KG1 (cell line): Measurements from ENCODE around the gene TSPAN9.

Source experiments
- DNase-seq: peaks from one replicate; lab custom pipeline; 2025; lab: John Stamatoyannopoulos, UW

Gene TSPAN9

DNA sequence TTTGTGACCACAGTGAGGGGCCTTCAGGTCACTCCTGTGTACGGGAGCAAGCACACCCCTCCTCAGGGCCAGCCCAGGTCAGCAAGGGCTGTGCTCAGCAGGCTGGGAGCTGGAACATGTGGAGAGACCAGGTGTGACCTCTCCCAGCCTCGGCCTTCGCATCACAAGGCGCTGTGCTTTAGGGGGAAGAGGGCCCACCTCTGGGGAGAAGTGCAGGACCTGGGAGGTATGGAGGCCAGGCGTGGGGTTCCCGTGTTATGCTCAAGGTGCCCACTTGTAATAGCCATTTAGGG, 219.2 kb downstream of the TSPAN9 start:
- DNase-seq = no peak

DNA sequence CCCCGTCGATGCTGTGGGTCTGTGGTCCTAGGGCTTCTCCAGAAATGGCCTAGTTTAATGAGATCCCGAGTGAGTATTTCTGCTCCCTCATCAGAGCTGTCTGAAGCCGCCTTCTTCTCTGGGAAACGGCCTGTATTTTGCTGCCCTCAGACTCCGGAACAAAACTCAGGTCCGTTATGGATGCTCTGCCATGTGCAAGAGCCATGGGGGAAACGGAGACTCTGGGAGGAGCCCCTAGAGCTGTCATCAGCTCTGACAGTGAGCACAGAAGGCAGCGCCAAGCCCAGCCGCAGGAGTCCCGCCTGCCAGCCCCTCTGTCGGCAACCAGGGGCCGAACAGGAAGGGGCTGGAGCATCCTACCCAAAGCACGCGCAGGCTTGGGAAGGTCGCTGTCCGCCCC, 221.4 kb downstream of the TSPAN9 start:
- DNase-seq = no peak

DNA sequence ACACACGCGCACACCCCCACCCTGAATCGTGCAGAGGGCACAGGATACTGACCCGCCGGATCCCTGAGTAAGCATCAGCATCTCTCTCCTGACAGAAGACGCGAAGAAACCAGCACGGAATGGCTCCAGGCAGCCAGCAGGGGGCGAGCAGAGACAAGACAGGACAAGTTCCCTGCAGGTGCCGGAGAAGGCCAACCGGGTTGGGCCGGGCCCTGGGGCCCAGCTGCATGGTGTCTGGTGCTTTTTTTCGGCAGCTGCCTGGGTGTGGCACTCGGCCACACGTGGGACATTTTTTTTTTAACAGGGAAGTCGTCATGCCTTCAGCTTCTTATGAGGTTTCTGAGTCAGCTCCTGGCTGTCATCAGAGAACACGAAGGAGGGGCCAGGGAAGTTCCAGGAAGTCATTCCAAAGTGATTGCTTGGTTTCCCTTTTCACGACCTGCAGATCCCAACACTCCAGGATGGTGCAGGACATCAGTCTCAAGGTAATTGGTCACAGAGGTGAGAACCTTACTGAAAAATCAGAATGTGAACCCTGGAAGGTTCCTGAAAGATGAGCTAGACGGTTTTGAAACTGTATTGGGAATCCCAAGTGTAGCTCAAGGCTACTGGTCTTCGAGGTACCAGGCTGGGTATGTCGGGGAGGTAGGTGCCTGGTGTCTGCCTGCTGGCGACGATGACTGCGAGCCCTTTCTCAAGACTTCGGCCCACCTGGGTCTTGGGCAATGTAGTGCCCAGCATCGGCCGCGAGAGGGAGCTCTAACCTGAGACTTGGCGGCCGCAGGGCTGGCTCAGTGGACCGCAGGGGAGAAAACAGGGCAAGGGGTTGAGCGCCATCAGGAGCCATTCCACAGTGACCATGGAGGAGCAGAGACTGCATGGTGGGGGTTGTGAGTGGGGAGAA, 223.0 kb downstream of the TSPAN9 start:
- DNase-seq = peak; percentile 47

DNA sequence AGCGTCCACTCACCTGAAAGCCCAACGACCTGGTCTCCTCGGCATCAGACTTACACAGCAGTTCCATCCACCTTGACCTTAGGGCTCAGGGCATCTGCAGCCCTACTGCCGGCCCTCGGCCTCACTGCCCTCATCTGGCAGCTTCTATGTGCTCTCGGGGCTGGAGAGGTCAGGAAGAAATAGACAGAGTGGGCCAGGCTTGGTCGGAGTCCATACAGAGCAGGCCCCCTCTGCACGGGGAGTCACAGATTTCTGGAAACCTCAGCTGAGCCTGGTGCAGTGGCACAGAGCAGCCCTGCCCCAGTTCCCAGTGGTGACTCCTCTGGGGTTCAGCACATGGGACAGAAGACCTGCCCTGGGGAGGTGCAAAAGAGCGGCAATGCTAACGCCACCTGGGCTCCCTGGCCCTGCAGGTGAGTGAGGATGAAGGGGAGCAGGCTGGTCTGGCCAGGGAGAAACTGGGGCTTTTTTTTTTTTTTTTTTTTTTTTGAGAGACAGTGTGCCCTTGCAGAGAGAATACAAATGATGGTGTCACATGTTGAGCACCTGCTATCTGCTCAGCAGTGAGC, 223.7 kb downstream of the TSPAN9 start:
- no peak for DNase-seq

DNA sequence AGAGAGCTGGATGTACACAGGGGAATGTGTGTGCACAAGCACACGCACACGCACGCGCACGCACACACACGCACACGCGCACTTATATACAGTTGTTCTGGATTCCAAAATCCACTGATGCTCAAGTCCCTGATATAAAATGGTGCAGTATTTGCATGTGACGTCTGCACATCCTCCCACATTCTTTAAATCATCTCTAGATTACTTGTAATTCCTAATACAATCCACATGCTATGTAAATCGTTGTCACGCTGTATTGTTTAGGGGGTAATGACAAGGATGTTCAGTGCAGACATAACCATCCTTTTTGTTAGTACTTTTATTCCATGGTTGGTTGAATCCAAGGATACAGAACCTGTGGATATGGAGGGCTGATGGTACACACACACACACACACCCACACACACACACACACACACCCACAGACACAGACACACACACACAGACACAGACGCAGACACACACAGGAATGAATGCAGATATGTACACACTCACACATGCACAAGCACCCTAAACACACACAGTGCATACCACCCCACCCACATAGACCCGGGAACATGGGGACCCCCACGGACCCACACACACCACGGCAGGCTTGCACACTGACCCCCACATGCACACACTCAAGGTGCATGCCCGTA, 225.3 kb downstream of the TSPAN9 start:
- no peak for DNase-seq

DNA sequence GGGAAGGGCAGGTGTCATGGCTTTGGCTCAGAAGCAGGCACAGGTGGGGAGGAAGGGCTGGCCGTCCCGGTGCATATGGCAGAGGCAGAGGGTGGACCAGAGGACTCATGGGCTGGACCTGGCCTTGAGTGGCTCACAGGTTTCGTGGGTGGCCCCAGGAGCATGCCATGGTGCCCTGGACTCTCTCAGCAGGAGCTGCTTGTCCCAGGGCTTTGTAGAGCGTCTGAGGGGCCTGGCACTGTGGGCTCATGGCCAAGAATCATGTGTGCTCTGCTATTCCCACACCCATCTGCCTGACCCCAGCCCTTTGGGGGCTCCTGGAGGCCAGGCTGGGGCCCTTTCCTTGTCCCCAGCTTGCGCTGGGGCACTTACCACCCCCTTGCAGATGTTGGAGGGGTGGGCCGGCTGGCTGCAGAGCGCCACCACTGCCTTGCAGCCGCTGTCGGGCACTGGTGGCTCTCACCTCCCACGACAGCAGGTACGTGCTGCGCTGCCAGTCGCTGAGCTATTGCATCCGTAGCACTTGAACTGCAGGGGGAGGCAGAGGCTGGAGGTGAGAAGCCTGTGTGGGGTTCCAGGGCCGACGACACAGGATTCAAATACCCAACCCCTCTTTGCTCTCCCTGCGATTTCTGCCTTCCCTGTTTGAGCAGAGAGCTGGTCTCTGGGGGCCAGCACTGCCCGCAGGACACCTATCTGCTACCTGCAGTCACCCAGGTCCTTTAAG, 226.4 kb downstream of the TSPAN9 start:
- no peak for DNase-seq

DNA sequence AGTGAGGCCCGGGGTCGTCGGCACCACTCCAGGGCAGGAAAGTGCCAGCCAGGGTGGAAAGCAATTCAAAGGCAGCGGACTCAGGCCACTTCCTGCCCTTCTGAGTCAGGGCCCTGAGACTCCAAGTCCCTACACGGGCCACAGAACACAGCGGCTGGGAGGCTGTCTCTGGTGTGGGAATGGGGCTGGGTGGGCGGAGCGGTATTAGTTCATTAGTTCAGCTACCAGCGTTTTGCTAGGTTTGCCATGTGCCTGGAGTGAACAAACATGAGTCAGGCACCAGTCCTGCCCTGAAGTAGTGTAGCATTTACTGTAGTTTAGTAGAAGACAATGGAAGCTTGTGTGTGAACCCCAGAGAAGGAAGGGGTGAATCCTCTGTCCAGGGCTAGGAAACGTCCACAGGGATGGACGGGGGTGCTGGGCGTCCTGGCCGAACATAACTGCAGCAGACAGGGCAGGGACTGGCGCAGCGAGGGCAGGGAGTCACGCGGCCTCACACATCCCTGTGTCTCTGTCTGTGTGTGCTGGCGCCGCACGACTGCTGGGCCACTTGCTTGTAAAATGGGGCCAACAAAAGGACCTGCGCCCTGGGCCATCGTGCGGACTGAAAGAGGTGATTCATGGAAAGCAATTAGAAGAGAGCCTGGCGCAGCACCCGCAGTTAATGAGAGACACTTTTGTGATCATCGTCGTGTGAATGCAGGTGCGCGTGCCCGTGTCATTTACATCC, 227.4 kb downstream of the TSPAN9 start:
- DNase-seq = no peak

DNA sequence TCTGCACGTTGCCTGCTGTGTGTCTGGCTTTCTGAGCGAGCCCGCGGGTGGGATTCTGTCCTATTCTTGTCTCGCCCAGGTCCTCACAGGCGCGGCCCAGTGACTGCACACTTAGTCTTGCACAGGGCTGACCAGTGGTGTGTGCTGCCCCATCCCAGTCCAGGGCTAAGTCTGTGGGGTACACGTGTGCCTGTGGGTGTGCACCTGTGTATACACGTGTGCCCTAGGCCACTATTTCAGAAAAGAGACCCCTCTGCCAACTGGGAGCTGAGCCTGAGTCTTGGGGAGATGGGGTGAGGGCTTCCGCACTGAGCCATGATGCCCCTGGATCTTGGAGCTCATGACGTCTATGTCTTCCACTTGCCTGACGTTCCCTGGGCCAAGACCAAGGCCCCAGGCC, 228.3 kb downstream of the TSPAN9 start:
- no peak for DNase-seq

DNA sequence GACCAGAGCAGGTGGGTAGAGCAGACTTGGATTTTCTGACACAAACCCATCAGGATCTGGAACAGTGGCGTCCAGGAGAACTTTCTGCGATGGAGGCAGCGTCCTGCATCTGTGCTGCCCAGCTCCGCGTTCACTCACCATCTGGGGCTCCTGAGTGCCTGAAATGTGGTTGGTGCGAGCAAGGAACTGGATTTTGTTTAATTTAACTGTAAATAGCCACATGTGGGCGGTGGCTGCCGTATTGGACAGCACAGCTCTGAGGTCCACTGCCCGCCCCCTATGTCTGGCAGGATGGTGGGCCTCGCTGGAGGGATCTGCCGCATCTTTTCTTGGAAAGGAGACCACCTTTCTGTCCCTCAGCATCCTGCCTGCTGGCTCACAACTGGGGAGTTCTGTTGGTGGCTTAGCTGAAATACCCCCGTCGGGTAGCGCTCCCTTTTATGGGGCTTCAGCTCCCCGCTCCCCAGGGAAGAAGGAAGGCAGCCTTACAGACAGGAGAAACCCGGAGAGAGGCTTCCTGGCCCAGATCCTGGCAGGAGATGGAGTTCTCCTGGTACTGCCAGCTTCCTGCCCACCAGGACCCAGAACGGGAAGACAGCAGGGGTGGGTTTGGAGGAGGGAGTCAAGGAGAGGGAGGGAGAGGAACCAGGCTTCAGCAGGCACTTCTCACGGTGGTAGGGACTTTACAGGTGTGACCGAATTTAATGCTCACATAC, 228.9 kb downstream of the TSPAN9 start:
- DNase-seq = no peak

DNA sequence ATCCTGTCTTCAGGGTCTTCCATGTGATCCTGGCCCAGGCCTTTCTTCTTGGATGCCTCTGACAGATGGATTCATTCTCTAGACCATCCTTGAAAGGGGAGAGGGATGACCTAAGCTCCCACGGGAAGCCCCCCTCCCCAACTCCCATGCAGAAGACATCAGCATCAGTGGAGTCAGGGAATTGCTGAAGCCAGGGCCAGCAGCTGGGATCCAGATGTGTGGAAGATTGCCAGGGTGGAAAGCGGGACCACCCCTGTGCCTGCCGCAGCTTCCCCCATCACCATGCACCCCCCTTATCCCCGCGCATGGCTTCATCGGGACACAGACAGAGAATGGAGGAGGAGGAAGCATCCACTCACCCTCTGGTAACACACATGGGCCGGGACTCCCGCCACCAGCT, 230.2 kb downstream of the TSPAN9 start:
- no peak for DNase-seq

DNA sequence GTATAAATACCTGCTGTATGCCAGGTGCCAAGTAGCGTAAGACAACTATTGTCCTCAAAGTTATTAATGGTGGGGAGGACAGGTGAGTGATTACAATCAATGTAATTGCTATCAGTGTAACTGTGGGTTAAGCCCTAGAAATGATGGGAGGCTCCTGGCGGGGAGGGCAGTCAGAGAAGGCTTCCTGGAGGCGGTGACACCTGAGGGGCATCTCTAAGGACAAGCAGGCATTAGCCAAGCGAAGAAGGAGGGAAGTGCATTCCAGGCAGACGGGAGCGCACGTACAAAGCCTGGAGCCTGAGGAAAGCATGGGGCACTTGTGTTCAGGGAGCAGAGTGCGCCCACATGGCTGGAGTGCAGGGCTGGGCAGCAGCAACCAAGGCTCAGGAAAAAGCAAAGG, 230.9 kb downstream of the TSPAN9 start:
- DNase-seq = no peak

DNA sequence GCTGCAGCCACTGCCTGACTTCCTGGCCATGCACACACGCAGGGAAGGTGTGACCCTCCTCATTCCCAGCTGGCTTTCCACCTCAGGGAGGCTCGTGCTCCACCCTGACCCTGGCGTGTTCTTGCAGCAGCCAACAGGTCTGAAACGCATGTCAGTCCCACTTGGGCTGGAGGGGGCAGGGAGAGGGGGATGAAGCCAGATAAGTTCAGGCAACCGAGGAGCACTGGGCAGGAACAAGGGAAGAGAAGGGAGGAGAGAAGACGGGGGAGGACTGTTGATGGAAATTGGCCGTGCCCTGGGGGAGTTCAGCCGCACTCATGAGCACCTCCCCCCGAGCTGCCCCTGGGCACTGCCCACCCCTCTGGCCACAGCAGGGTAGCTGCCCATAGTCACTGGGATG, 231.4 kb downstream of the TSPAN9 start:
- no peak for DNase-seq

DNA sequence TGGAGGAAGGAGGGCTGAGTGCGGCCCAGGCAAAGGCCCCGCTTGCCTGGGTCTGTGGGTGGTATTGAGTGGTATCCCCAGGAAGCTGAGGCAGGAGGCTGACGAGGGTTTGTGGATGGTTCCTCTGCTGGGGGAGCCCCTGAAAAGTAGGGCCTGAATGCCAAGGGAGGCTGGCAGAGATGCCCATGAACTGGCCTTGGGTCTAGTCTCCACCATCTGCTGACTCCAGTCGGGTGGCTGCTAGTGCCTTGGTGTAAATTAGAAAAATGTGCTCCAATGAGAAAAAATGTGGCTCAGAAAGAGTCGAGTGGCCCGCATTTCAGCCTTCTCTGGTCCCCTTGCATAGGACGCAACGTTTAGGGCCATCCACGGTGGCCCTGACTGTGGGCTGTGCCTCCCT, 232.6 kb downstream of the TSPAN9 start:
- no peak for DNase-seq

DNA sequence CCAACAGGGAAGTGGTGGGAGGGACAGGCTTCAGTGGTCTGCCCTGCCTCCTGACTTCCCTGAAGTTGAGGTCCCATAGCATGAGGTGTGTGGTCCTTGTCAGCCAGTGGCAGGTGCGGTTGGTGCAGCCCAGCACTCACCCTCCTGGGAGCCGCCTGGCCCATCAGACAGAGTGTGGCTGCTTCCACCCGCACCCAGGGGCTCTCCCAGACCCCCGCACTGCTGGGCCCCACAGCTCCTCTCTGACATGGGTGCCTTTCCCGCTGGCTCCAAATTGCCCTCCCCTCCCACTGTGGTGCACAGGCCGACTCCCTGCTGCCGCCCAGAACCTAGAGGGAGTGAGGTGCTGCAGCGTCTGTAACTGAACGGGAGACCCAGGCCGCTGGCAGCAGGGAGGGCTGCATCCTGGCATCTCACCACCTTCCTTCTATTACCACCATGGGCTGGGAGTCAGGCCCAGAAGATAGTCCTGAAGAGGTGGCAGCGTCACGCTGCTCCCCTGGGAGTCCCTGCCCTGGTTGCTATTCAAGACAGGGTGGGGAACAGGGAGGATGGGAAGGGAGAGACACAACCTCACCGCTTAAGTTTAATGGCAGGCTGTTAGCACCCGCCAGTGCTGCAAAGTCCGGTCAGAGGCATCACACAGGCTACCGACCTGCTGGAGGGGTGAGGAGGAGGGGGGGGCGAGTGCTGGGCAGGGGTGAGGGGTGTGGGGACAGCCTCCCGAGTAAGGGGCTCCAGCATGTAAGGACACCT, 233.3 kb downstream of the TSPAN9 start:
- DNase-seq = no peak

DNA sequence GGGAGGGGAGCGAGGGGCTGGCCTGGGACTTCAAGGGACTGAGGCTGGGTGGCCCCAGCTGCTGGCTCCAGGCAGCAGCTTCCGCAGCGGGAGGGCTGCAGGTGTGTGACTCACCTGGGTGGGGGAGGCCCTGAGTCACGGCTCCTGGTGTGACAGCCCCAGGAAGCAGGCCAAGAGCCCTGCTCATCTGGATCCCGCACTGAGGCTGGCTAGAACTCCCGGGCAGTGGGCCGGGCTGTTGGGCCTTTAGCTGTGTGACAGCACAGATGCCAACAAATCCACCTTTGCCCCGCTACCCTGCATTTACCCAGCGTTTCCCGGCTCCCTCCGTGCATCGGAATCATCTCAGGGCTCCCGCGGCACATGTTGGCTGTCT, 233.8 kb downstream of the TSPAN9 start:
- DNase-seq = no peak

DNA sequence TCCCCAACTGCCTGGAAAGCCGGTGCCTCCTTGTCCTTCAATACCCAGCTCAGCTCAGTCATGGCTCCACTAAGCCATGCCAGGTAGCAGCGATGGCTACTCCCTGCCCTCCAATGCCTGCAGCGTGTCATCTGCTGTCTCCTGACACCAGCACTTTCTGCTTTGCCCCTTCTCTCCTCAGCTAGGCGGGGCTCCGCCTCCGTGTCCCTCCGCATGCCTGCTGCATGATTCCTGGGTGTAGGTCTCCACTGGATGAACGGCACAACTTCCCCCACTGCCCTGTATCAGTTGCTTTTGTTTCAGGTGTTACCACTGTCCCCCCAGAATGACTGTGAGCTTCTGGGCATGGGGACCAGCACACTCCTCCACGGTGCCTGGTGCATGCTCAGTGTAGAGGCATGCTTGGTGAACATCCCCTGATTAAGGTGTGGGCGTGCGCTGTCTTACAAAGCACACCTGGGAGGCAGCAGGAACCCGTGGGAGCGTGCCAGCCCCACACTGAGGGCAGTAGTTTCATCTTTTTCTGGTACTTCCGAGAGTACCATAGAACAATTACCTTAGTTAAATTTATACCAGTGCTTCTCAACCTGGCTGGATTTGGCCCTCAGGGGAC, 234.4 kb downstream of the TSPAN9 start:
- DNase-seq = no peak

DNA sequence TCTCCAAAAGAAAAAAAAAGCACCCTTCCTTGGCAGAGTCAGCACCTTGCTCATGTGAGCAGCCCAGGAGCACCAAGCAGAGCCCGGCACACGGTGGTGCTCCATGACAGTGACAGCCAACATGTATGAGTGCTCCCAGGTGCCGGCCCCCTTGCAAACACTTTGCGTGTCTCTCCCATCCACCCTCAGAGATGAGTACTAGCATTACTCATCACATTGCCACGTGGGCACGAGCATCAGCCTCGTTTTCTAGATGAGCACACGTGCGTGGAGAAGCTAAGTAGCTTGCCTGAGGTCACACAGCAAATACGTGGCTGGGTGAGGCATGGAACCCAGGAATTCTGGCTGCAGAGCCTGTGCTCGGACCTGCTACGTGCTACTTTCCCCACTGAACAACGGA, 235.9 kb downstream of the TSPAN9 start:
- no peak for DNase-seq

DNA sequence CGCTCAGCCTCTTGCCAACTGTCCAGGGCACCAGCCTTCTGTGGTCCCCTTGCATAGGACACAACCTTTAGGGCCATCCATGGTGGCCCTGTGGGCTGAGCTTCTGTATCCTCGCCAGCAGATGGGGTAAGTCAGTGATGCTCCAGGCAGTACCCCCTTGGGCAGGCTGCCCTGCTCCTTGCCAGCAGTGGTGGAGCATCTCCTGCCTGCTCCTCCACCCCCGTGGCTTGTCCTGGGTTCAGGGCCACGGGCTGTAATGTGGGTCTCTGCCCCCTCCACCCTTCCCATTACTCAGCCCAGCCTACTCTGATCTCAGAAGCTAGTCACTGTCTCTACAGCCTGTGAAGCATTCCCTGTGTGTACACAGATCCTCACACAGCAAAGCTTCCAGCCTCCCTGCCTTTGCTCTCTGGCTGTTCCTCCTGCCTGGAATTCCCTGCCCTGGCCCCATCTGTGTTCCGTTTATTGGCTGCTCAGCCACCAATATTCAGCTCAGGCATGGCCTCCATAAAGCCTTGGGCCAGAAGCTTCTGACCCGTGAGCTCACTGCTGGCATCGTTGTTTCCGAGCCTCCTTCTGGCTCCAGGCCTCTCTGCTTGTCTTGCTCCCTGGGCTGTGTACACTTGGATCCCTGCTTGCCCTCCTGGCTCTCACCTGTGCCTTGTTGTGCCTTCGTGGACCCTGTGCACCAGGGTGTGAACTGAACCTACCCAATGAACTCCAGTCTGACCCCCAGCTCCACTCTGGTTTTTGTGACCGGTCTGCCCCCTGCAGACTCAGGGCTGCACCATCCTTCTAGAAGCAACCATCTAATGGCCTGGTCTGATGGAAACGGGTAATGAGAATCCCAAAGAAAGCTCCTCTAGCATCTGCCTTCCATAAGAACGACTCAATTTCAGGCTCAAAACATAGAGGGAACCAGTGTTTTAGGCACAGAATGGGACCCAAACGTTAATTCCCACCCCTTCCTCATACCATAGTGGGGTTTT, 236.8 kb downstream of the TSPAN9 start:
- DNase-seq = no peak

DNA sequence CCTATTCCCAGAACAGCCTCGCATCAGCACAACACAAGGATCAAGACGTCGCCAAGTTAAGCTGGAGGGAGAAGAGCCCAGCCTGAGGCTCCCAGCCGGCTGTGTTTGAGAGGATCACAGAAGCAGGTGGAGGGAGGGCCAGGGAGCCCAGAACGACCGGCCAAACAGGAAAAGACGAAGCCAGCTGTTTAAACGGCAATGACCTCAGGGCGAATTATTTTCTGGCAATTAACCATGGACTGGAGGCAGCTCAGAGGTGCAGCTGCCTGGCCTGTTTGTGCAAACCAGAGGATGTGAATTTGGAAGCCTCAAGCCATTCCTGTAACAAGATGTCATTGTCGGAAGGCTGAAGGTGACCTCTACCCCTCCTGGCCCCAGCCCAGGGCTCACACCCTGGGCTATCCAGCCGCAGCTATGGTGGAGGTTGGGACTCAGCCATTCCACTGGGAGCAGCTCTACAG, 238.1 kb downstream of the TSPAN9 start:
- DNase-seq = no peak
